GM18907 (cell line): ENCODE results near the gene RNF20.
"Not testable (repeated sequence)": the region's sequence is repeated elsewhere in the genome, so short reads cannot be mapped to it uniquely, and the experiment has no call there.

ENCODE experiments used
- ATAC-seq: cut with Tn5 transposase; IDR thresholded peaks from one replicate; pipeline ENCODE4 v1.9.1; 2021; ENCODE audit warnings: mild to moderate bottlenecking, moderate library complexity; ENCODE audit not compliant: unreplicated experiment

RNF20 gene

GRCh38 chr9:101530076-101530711 lies 3.5 kb upstream of the RNF20 start:
- peak; percentile 49 for ATAC-seq

GRCh38 chr9:101536351-101536750 lies 2.7 kb downstream of the RNF20 start:
- ATAC-seq = no peak

- ATAC-seq = no peak
These were observed 3.3 kb downstream of the RNF20 start for GRCh38 chr9:101536938-101537337.

GRCh38 chr9:101540069-101540468 lies 6.4 kb downstream of the RNF20 start:
- no peak for ATAC-seq

GRCh38 chr9:101543098-101543735 lies 9.6 kb downstream of the RNF20 start:
- ATAC-seq = no peak

GRCh38 chr9:101549472-101550098 lies 15.9 kb downstream of the RNF20 start:
- not testable (repeated sequence) for ATAC-seq

- no peak for ATAC-seq
These were observed 28.1 kb downstream of the RNF20 start for GRCh38 chr9:101561740-101562139.

GRCh38 chr9:101562966-101563365 lies 29.3 kb downstream of the RNF20 start:
- ATAC-seq = no peak

GRCh38 chr9:101564252-101564651 lies 30.6 kb downstream of the RNF20 start:
- ATAC-seq = no peak

GRCh38 chr9:101566904-101567724 lies 33.5 kb downstream of the RNF20 start:
- peak; percentile 77 for ATAC-seq

GRCh38 chr9:101567725-101568350 lies 34.2 kb downstream of the RNF20 start:
- no peak for ATAC-seq

- no peak for ATAC-seq
These were observed 36.3 kb downstream of the RNF20 start for GRCh38 chr9:101569741-101570501.

- ATAC-seq = no peak
These were observed 37.5 kb downstream of the RNF20 start for GRCh38 chr9:101571114-101571513.

- ATAC-seq = no peak
These were observed 38.7 kb downstream of the RNF20 start for GRCh38 chr9:101572316-101572715.

- ATAC-seq = no peak
These were observed 41.2 kb downstream of the RNF20 start for GRCh38 chr9:101574731-101575333.

- peak; percentile 65 for ATAC-seq
These were observed 44.7 kb downstream of the RNF20 start for GRCh38 chr9:101578378-101578777.

GRCh38 chr9:101579711-101580545 lies 46.3 kb downstream of the RNF20 start:
- ATAC-seq = no peak

GRCh38 chr9:101582553-101582952 lies 48.9 kb downstream of the RNF20 start:
- ATAC-seq = no peak

GRCh38 chr9:101585740-101586139 lies 52.1 kb downstream of the RNF20 start:
- no peak for ATAC-seq
